ENCODE data around the gene TPTE. TPM values are rescaled to one million over a fixed set of nuclear protein-coding genes. Genes with fewer than 3 reads are reported as not detected.
"Not testable (repeated sequence)": the region's sequence is repeated elsewhere in the genome, so short reads cannot be mapped to it uniquely, and the experiment has no call there.

Gene TPTE
- not detected for total RNA-seq

DNA sequence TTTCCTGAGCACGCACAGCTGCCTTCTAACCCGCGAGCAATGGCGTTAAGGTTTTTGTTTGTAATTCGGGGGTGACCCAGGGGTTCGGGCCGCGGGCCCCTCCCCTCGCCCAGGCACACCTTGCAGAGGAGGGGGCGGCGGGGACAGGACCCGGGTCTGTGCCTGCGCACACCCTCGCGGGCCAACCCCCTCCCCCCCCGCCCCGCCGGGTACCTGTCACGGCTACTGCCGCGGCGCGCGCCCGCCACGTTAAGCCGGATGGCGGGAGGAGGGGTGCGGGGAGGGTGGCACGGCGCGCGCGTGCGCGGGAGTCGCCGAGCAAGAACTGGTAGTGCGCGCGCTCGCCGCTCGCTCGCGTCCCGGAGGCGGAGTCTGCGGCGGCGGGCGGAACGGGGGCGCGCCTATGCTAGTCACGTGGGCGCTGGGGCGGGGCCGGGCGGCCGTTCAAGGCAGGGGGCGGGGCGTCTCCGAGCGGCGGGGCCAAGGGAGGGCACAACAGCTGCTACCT lies at the start of gene TPTE:
TPTE (plus strand) TSS at position 493 of the 508 bp plus-strand sequence. CDS start 17,141 bp downstream, outside the sequence.
- H3K27me3 ChIP-seq, result no peaks in the 10 kb centered on the region
- H3K36me3 ChIP-seq, result no peaks in the 10 kb centered on the region
- H3K4me3 ChIP-seq, result no peak within 1 kb of the TSS
- peaks cover 4 to 54% (median 39%) of the 10 kb centered on the region in 3 donors for H3K9me3 ChIP-seq
- H3K4me1 ChIP-seq, result no peaks in the 10 kb centered on the region
- H3K27ac ChIP-seq, result no peak within 1 kb of the TSS
- intact Hi-C loops (cut with DNase I), result no loop called here
- no peak for DNase-seq
- 70 to 85% methylated on average over 7 to 25 of the region's 66 CpGs for WGBS, 2 donors
- TF ChIP-seq, protein P1, sequence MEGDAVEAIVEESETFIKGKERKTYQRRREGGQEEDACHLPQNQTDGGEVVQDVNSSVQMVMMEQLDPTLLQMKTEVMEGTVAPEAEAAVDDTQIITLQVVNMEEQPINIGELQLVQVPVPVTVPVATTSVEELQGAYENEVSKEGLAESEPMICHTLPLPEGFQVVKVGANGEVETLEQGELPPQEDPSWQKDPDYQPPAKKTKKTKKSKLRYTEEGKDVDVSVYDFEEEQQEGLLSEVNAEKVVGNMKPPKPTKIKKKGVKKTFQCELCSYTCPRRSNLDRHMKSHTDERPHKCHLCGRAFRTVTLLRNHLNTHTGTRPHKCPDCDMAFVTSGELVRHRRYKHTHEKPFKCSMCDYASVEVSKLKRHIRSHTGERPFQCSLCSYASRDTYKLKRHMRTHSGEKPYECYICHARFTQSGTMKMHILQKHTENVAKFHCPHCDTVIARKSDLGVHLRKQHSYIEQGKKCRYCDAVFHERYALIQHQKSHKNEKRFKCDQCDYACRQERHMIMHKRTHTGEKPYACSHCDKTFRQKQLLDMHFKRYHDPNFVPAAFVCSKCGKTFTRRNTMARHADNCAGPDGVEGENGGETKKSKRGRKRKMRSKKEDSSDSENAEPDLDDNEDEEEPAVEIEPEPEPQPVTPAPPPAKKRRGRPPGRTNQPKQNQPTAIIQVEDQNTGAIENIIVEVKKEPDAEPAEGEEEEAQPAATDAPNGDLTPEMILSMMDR (IDR thresholded peaks at IDR 0.05), result no peak
- TF ChIP-seq POLR2A (IDR thresholded peaks at IDR 0.05), result no peak

DNA sequence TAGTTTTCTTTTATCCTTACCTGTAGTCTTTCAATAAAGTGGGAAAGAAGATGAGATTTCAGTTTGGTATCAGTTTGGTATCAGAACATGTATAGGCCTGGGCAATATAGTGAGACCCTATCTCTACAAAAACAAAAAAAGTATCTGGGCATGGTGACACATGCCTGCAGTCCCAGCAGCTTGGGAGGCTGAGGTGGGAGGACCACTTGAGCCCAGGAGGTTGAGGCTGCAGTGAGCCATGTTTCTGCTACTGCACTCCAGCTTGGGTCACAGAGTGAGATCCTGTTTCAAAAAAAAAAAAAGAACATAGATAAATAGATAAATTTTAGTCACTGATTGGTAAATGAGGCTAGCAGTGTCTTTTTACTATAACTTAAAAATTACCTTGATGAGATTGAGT lies 49.4 kb upstream of the TPTE start:
- intact Hi-C loops (cut with DNase I); H3K27ac ChIP-seq; H3K4me1 ChIP-seq; DNase-seq; H3K4me3 ChIP-seq; H3K36me3 ChIP-seq; H3K27me3 ChIP-seq: not testable (repeated sequence)
- peaks cover 0 to 18% (median 6%) of the 10 kb centered on the region in 3 donors for H3K9me3 ChIP-seq

DNA sequence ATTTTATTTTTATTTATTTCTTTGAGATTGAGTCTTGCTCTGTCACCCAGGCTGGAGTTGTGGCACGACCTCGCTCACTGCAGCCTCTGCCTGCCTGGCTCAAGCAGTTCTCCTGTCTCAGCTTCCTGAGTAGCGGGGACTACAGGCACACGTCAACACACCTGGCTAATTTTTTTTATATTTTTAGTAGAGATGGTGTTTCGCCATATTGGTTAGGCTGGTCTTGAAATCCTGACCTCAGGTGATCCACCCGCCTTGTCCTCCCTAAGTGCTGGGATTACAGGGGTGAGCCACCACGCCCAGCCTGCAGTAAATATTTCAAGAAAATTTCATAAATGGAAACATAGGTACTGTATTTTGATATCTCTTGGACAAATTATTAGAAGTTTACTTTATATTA lies 43.6 kb upstream of the TPTE start:
- H3K4me3 ChIP-seq; H3K9me3 ChIP-seq; H3K27ac ChIP-seq; H3K4me1 ChIP-seq; DNase-seq; intact Hi-C loops (cut with DNase I); H3K36me3 ChIP-seq; H3K27me3 ChIP-seq: not testable (repeated sequence)
- WGBS, 2 donors, result 50 to 53% methylated on average over 7 of the region's 7 CpGs

DNA sequence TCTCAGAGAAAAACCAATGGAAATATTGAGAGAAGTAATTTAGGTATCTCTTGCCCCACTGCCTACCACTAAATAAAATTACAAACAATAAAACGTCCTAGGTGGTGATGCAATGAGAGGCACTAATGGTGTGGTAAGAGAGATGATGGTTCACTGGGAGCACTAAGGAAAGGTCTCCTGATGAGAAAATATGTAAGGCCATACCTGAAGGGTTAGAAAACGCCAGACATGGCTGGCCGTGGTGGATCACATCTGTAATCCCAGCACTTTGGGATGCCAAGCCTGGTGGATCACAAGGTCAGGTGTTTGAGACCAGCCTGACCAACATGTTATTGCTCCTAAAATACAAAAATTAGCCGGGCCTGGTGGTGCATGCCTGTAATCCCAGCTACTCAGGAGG lies 41.5 kb upstream of the TPTE start:
- intact Hi-C loops (cut with DNase I); H3K36me3 ChIP-seq; H3K27ac ChIP-seq; H3K4me3 ChIP-seq; H3K4me1 ChIP-seq; DNase-seq; H3K27me3 ChIP-seq: not testable (repeated sequence)
- 29 to 32% methylated on average over 4 of the region's 4 CpGs for WGBS, 2 donors
- H3K9me3 ChIP-seq, result peaks cover 0 to 10% (median 3%) of the 10 kb centered on the region in 3 donors

DNA sequence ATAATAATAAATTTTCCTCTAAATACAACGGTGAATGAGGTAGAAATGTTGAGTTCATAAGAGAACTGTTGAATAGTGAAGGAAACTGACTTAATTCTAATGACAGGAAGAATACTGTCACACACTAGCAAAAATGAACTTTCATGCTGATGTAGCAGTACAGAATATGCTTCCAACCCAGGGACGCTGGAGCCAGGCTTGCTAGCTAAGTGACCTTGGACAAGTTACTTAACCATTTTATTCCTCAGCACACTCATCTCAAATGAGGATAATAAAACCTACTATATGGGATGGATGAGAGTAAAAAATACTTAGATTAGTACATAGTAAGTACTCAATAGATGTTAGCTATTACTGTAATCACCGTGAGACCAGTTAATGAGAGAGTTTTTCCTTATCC lies 36.5 kb upstream of the TPTE start:
- 43 to 69% methylated on average over 3 of the region's 3 CpGs for WGBS, 2 donors
- intact Hi-C loops (cut with DNase I); H3K27ac ChIP-seq; H3K36me3 ChIP-seq; DNase-seq; H3K4me1 ChIP-seq; H3K27me3 ChIP-seq; H3K4me3 ChIP-seq: not testable (repeated sequence)
- peaks cover 0 to 10% (median 2%) of the 10 kb centered on the region in 3 donors for H3K9me3 ChIP-seq

DNA sequence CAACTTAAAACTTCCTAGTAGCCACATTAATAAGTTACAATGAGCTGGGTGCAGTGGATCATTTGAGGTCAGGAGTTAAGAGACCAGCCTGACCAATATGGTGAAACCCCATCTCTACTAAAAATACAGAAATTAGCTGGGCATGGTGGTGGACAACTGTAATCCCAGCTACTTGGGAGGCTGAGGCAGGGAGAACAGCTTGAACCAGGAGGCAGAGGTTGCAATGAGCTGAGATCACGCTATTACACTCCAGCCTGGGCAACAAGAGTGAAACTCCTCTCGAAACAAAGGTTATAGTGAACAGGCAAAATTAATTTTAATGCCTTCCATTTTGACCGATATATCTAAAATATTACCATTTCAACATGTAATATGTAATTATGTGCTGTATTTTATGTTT lies 30.9 kb upstream of the TPTE start:
- intact Hi-C loops (cut with DNase I); H3K27ac ChIP-seq; H3K4me1 ChIP-seq; H3K27me3 ChIP-seq; H3K9me3 ChIP-seq; H3K36me3 ChIP-seq; H3K4me3 ChIP-seq; DNase-seq: not testable (repeated sequence)
- 55 to 56% methylated on average over 3 of the region's 3 CpGs for WGBS, 2 donors

DNA sequence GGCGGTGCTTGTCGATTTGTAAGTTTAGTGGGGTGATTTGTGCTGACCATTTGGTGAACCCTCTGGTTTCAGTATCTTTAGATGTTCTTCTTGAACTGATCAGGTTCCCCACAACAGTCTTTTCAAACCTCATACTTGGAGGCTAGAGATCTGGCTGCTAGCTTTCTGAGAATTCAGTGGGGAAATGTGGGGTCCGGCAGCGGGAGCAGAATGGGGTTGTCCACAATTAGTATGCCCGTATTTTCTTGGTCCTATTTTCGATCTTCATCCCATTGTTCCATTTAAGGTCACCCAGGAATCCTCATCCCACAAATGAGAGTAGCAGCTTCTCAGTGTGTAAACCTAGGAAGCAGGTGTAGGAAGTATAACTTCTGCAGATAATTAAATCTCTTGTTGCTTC lies 10.3 kb upstream of the TPTE start:
- peaks cover 0 to 6% (median 4%) of the 10 kb centered on the region in 3 donors for H3K9me3 ChIP-seq
- H3K27me3 ChIP-seq, result no peaks in the 10 kb centered on the region
- H3K4me1 ChIP-seq, result no peaks in the 10 kb centered on the region
- no peak overlapping the region for H3K4me3 ChIP-seq
- TF ChIP-seq, protein P1 (IDR thresholded peaks at IDR 0.05), result no peak
- no peak for TF ChIP-seq POLR2A (IDR thresholded peaks at IDR 0.05)
- WGBS, 2 donors, result 59 to 60% methylated on average over 6 of the region's 6 CpGs
- no peaks in the 10 kb centered on the region for H3K36me3 ChIP-seq
- intact Hi-C loops (cut with DNase I), result no loop called here
- DNase-seq, result no peak
- no peak overlapping the region for H3K27ac ChIP-seq

DNA sequence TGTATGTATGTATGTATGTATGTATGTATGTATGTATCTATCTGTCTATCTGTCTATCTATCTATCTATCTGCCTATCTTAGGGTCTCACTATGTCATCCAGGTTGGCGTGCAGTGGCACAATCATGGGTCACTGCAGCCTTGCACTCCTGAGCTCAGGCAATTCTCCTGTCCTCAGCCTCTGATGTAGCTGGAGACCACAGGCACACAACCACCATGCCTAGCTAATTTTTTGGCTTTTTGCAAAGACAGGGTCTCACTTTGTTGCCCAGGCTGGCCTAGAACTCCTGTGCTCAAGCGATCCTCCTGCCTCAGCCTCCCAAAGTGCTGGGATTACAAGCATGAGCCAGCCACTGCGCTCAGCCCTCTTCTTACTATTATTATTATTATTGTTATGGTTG lies 4.5 kb upstream of the TPTE start:
- H3K27ac ChIP-seq; H3K36me3 ChIP-seq; DNase-seq; intact Hi-C loops (cut with DNase I); H3K27me3 ChIP-seq; H3K4me1 ChIP-seq; H3K4me3 ChIP-seq: not testable (repeated sequence)
- H3K9me3 ChIP-seq, result peaks cover 4 to 51% (median 25%) of the 10 kb centered on the region in 3 donors
- 81 to 88% methylated on average over 3 of the region's 3 CpGs for WGBS, 2 donors

DNA sequence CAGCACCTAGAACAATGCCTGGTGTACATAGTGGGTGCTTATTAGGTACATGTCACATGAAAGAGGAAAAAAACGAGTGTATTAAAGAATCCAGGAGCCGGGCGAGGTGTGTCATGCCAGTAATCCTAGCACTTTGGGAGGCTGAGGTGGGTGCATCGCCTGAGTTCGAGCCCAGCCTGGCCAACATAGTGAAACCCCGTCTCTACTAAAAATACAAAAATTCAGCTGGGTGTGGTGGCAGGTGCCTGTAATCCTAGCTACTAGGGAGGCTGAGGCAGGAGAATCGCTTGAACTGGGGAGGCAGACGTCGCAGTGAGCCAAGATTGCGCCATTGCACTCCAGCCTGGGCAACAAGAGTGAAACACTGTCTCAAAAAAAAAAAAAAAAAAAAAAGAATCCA lies 3.5 kb upstream of the TPTE start:
- DNase-seq; H3K27ac ChIP-seq; H3K4me3 ChIP-seq; H3K27me3 ChIP-seq; intact Hi-C loops (cut with DNase I); H3K4me1 ChIP-seq; H3K36me3 ChIP-seq: not testable (repeated sequence)
- peaks cover 4 to 51% (median 27%) of the 10 kb centered on the region in 3 donors for H3K9me3 ChIP-seq
- WGBS, 2 donors, result 72 to 73% methylated on average over 10 of the region's 10 CpGs

DNA sequence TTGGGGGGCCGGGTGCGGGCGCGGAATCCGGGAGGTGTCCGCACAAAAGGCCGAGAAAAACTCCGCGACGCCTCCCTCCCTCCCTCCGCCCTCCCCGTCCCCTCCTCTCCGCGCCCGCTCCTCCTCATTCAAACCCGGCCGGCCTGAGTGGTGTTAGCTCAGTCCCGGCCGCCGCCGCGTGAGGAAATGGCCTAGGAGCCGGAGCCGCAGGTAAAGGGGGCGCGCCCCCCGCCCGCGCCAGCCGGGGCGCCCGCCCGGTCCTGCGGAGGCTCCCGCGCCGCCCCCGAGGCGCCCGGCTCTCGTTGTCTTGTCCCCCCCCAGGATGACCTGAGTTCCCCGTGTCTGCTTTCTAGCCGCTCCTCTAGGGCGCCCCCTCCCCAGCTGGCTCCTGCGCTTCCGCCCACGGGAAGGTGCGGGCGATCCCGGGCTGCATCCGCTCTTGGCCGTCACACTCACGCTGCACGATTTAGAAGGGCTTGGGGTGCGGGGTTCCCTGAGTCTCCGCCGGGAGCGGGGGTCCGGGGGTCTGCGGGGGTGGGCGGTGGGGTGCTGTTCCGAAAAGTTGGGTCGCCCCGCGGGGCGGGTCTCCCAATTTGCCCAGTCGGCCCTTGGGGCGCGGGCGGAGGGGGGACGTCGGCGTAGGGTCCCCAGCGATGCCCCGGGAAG lies 585 bp downstream of the TPTE start:
- intact Hi-C loops (cut with DNase I); H3K4me3 ChIP-seq; H3K27ac ChIP-seq; H3K27me3 ChIP-seq; H3K4me1 ChIP-seq; DNase-seq; H3K36me3 ChIP-seq: not testable (repeated sequence)
- 70 to 78% methylated on average over 13 to 14 of the region's 75 CpGs for WGBS, 2 donors
- H3K9me3 ChIP-seq, result peaks cover 4 to 52% (median 39%) of the 10 kb centered on the region in 3 donors

Measured in esophagus squamous epithelium (tissue), 5 donors.